SK-N-SH treated with all-trans-retinoic acid at 6 μM for 48 hours (cell line): ENCODE data around the gene PDGFRA.

Source experiments
- ATAC-seq: fragments of 200-7000 bp; cut with Tn5 transposase; 3 replicates; pipeline ENCODE4 v1.9.1; 2020; ENCODE audit warnings: mild to moderate bottlenecking, moderate library complexity
- ARNTL ChIP-seq: fragments of 450-650 bp; formaldehyde crosslinking; IDR thresholded peaks from 2 replicates; pipeline ENCODE4 v1.5.0; 2020; ENCODE audit warnings: low read depth, mild to moderate bottlenecking, moderate library complexity, borderline replicate concordance
- BACH2 ChIP-seq: fragments of 250-450 bp; sonication (Bioruptor Pico); IDR thresholded peaks from 2 replicates; pipeline ENCODE4 v1.9.0; 2021; ENCODE audit warnings: mild to moderate bottlenecking, borderline replicate concordance
- CSDC2 ChIP-seq: fragments of 250-450 bp; sonication (Bioruptor Pico); IDR thresholded peaks from 2 replicates; pipeline ENCODE4 v1.5.0; 2020; ENCODE audit warnings: mild to moderate bottlenecking, moderate library complexity
- CSRNP3 ChIP-seq: fragments of 250-450 bp; sonication (Bioruptor Pico); IDR thresholded peaks from 2 replicates; pipeline ENCODE4 v1.5.1; 2021; ENCODE audit warnings: mild to moderate bottlenecking, moderate library complexity
- GLIS3 ChIP-seq: fragments of 250-450 bp; sonication (Bioruptor Pico); IDR thresholded peaks from 2 replicates; pipeline ENCODE4 v1.5.0; 2020; ENCODE audit warnings: mild to moderate bottlenecking, moderate library complexity
- ISL1 ChIP-seq: fragments of 250-450 bp; sonication (Bioruptor Pico); IDR thresholded peaks from 2 replicates; pipeline ENCODE4 v2.1.2; 2022; ENCODE audit warnings: mild to moderate bottlenecking, moderate library complexity
- OSR1 ChIP-seq: fragments of 250-450 bp; sonication (Bioruptor Pico); IDR thresholded peaks from 2 replicates; pipeline ENCODE4 v1.8.0; 2022; ENCODE audit warnings: moderate library complexity, mild to moderate bottlenecking, inconsistent platforms
- PATZ1 ChIP-seq: fragments of 250-450 bp; sonication (Bioruptor Pico); IDR thresholded peaks from 2 replicates; pipeline ENCODE4 v1.8.0; 2020; ENCODE audit warnings: mild to moderate bottlenecking, moderate library complexity, borderline replicate concordance
- POU6F1 ChIP-seq: fragments of 250-450 bp; sonication (Bioruptor Pico); IDR thresholded peaks from 2 replicates; pipeline ENCODE4 v1.8.0; 2021; ENCODE audit warnings: low read depth, mild to moderate bottlenecking, moderate library complexity, borderline replicate concordance
- PPARA ChIP-seq: fragments of 250-450 bp; sonication (Bioruptor Pico); IDR thresholded peaks from 2 replicates; pipeline ENCODE4 v1.5.0; 2020; ENCODE audit warnings: mild to moderate bottlenecking, borderline replicate concordance
- RARB ChIP-seq: fragments of 250-450 bp; sonication (Bioruptor Pico); IDR thresholded peaks from 2 replicates; pipeline ENCODE4 v1.8.0; 2021; ENCODE audit warnings: mild to moderate bottlenecking, moderate library complexity
- SNAI2 ChIP-seq: fragments of 250-450 bp; sonication (Bioruptor Pico); IDR thresholded peaks from 2 replicates; pipeline ENCODE4 v1.5.0; 2020; ENCODE audit warnings: mild to moderate bottlenecking, moderate library complexity
- TCF4 ChIP-seq: fragments of 250-450 bp; sonication (Bioruptor Pico); IDR thresholded peaks from 2 replicates; pipeline ENCODE4 v1.8.0; 2021; ENCODE audit warnings: mild to moderate bottlenecking, moderate library complexity, borderline replicate concordance
- TOX ChIP-seq: fragments of 250-450 bp; sonication (Bioruptor Pico); IDR thresholded peaks from 2 replicates; pipeline ENCODE4 v1.8.0; 2021; ENCODE audit warnings: mild to moderate bottlenecking, moderate library complexity, borderline replicate concordance
- TSHZ2 ChIP-seq: fragments of 250-450 bp; sonication (Bioruptor Pico); IDR thresholded peaks from 2 replicates; pipeline ENCODE4 v1.5.0; 2020; ENCODE audit warnings: mild to moderate bottlenecking, moderate library complexity
- ZFP3 ChIP-seq: fragments of 250-450 bp; sonication (Bioruptor Pico); IDR thresholded peaks from 2 replicates; pipeline ENCODE4 v1.5.0; 2020; ENCODE audit warnings: mild to moderate bottlenecking, moderate library complexity
- ZFP30 ChIP-seq: fragments of 450-650 bp; formaldehyde crosslinking; IDR thresholded peaks from 2 replicates; pipeline ENCODE4 v1.5.0; 2022; ENCODE audit warnings: mild to moderate bottlenecking, moderate library complexity
- ZNF565 ChIP-seq: fragments of 450-650 bp; formaldehyde crosslinking; conservative IDR thresholded peaks from 2 replicates; pipeline ENCODE4 v1.5.0; 2020; ENCODE audit warnings: low read depth, mild to moderate bottlenecking, moderate library complexity
- ZNF70 ChIP-seq: fragments of 450-650 bp; formaldehyde crosslinking; IDR thresholded peaks from 2 replicates; pipeline ENCODE4 v1.5.0; 2020; ENCODE audit warnings: mild to moderate bottlenecking, moderate library complexity
- ZNF8 ChIP-seq: fragments of 450-650 bp; formaldehyde crosslinking; IDR thresholded peaks from 2 replicates; pipeline ENCODE4 v1.5.0; 2020; ENCODE audit warnings: mild to moderate bottlenecking, moderate library complexity

The PDGFRA gene

GRCh38 chr4:54282837-54283236, 53.7 kb downstream of the PDGFRA start:
- no peak for TF ChIP-seq TSHZ2 (CRISPR knock-in tag)
- TF ChIP-seq ISL1 = no peak
- no peak for TF ChIP-seq TCF4
- TF ChIP-seq BACH2 = no peak
- no peak for TF ChIP-seq ZNF565 (CRISPR knock-in tag)
- TF ChIP-seq ZNF8 (CRISPR knock-in tag) = no peak
- no peak for TF ChIP-seq TOX (CRISPR knock-in tag)
- TF ChIP-seq CSDC2 (CRISPR knock-in tag) = no peak
- TF ChIP-seq CSRNP3 = no peak
- no peak for TF ChIP-seq PATZ1 (CRISPR knock-in tag)
- TF ChIP-seq SNAI2 = no peak
- TF ChIP-seq PPARA (CRISPR knock-in tag) = no peak
- no peak for TF ChIP-seq GLIS3 (CRISPR knock-in tag)
- no peak for TF ChIP-seq POU6F1 (CRISPR knock-in tag)
- no peak for TF ChIP-seq ZNF70 (CRISPR knock-in tag)
- no peak for TF ChIP-seq RARB (CRISPR knock-in tag)
- no peak for TF ChIP-seq ARNTL (CRISPR knock-in tag)
- TF ChIP-seq OSR1 (CRISPR knock-in tag) = no peak
- TF ChIP-seq ZFP3 (CRISPR knock-in tag) = no peak
- no peak for ATAC-seq

- no peak for TF ChIP-seq POU6F1 (CRISPR knock-in tag)
- no peak for TF ChIP-seq RARB (CRISPR knock-in tag)
- no peak for TF ChIP-seq ISL1
- TF ChIP-seq TCF4 = no peak
- no peak for TF ChIP-seq BACH2
- no peak for TF ChIP-seq ZNF565 (CRISPR knock-in tag)
- TF ChIP-seq TOX (CRISPR knock-in tag) = no peak
- TF ChIP-seq PPARA (CRISPR knock-in tag) = no peak
- TF ChIP-seq ZFP30 = no peak
- TF ChIP-seq, all 23 proteins: peak for 0
- no peak for ATAC-seq
Measured at GRCh38 chr4:54289316-54289715, 60.2 kb downstream of the PDGFRA start.

- TF ChIP-seq TSHZ2 (CRISPR knock-in tag) (no peak), TCF4 (no peak), ARNTL (CRISPR knock-in tag) (no peak), POU6F1 (CRISPR knock-in tag) (no peak), ZFP3 (CRISPR knock-in tag) (no peak), ISL1 (no peak), SNAI2 (no peak), CSRNP3 (no peak), RARB (CRISPR knock-in tag) (no peak)
- no peak for ATAC-seq
Measured at GRCh38 chr4:54290980-54291379, 61.9 kb downstream of the PDGFRA start.
